ENCODE results near the gene ZNF423.

Gene ZNF423

DNA sequence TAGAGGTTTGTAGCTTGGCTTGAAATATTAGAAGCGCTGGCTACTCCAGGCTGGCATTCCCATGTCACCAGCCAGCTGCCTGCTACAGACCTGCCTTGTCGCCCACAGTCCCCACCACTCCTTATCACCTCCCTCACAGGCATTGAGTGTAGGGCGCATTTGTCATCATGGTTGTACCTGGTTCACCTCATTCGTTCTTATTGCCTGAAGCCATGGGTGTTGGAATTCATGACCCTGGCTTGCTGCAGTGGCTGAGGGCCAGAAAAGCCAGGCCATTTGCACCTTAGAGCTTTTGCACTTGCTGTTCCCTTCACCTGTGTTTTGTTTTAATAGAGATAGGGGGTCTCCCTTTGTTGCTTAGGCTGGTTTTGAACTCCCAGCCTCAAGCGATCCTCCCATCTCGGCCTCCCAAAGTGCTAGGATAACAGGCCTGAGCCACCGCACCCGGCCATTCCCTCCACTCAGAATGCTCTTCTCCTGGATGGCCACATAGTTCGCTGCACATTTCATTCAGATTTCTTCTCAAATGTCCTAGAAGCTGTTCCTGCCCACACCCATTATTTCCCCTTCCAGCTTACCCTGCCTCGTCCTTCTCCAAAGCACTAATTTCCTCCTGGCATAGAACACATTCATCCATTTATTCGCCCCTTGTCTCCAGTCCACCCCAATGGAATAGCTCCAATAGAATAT is 384.7 kb downstream of the ZNF423 start:
- no peak for DNase-seq (ENCODE audit: low spot score)

DNA sequence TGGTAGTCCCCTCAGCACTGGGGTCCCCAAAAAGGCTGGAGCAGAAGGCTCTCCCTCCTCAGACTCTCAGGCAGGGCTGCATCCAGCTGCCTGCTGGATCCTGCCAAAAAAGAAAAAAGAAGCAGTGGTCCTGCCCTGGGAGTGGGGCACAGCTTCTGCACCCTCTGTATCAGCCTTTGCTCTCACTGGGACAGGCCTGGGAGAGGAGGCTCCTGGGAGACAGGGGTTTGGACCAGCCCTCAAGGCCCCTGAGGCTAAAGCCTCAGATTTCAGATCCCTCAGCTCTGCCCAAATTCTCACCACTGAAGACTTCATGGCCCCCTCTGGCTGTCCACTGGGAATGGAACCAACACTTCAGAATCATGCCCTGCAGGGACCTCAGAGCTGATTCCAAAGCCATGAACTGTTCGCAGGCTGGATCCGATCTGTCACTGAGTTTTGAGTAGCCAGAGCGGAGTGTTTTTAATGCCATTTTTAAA is 385.4 kb downstream of the ZNF423 start:
- no peak for DNase-seq (ENCODE audit: low spot score)

DNA sequence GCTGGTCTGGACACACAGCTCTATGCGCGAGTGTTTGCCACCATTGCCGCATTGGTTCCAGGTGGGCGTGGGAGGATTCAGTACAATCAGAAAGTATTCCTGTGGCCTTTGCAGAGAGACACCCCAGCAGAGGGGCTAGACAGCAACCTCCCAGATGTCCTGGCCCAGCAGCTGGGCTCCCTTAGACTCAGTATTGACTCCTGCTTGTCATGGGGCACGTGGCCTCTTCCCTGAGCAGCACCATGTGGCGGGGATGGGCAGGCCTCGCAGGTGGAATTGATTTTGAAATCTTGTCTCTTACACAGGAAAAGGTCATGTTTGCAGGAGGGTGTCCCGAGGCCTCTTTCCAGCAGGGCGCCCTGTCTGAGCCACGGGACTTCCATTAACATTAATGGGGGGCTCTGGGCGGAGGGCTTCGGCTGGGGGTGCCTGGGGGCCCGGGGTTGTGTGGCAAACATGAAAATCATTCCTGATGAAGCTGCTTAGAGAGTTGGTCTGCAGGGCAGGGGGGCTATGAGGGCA is 385.9 kb downstream of the ZNF423 start:
- DNase-seq (ENCODE audit: low spot score) = no peak

DNA sequence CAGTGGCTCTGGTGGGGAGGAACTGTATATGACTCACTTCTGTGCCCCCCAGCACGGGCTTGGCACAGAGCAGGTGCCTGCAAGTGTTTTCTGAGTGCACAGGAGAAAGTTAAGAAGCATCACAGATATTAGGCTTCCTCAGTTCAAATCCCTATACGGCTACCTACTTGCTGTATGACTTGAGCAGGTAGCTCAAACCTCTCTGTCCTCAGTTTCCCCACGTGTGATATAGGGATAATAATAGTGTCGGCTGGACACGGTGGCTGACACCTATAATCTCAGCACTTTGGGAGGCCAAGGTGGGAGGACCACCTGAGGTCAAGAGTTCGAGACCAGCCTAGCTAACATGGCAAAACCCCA is 386.6 kb downstream of the ZNF423 start:
- no peak for DNase-seq (ENCODE audit: low spot score)

DNA sequence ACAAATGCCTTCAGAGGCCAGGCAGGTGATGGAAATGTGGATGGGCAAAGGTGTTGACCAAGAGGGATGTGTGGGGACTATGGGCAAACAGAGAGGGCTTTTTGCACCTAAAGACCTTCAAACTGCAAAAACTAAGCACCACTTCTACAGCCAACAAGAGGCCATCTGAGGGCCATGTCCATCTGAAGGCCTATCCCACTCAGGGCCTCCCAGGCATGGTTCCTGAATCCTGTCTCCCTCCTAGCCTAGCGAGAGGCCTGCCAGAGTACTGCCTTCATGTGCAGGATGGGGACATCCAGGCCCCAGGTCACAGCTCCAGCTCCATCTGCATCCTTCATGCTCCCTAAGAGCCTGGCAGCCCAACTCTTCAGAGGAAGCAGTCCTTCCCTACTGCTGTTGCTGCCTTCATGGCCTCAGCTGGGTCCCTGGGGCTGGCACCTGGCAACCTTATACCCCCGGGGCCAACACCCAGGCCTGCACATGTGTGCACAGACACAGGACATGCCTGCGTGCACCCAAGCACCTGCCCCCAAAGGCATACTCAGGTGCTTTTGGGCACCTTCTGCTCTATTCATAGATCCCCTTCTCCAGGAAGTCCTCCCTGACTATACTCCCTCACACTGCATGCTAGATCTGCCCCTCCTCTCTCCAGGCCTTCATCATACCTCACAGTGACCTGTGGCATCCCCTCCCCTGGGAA is 387.2 kb downstream of the ZNF423 start:
- no peak for DNase-seq (ENCODE audit: low spot score)

DNA sequence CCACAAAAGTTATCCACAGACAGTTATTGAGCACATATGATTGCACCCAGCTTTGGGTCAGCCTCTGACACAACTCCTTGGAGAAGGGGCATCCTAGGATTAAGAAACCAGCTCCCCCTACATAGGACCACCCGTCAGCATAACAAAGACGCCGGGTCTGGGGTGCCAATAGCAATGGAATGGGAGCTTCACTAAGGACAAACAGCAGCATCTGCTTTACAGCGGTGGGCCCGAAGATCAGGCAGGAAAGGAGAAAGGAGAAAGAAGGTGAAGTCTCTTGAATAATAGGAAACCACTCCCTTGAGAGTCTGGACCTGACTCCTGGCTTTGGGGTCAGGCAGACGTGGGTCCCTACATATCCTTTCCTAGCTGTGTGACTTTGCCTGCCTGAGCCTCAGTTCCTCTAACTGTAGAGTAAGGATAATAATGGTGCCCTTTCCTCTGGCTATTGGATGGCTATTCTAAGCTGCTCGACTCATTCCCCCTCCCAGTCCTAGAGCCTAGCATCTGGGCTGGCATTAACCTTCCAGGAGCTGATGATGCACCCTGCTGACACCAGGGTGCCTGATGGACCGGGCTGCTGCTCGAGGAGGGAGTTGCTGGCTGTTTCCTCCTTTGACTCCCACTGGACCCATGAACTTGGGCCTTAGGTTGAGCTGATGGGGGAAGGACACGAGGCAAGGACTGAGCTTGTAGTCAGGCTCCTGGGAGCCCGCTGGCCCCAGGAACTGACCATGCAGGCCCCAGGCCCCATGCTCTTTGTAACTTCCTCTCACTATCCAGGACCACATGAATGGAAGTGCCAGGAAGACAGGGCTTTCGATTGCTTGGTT is 388.2 kb downstream of the ZNF423 start:
- no peak for DNase-seq (ENCODE audit: low spot score)

DNA sequence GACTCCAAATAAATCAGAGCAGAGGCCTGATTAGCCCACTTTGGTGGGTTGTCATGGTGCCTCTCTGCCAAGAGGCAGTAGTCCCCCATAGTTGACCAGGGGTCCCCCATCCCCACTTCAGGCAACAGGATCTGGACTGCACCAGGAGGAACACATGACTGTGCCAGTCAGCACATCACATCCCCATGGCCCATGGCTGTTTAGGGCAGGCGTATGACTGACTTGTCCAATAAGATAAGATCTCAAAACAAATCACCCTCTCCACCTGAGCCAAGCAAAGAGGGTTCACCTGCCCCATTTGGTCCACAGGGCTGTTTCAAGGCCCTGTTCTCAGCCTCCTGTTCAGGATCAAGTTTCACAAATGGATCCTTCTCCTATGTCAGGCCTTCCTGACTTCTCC is 389.0 kb downstream of the ZNF423 start:
- no peak for DNase-seq (ENCODE audit: low spot score)

DNA sequence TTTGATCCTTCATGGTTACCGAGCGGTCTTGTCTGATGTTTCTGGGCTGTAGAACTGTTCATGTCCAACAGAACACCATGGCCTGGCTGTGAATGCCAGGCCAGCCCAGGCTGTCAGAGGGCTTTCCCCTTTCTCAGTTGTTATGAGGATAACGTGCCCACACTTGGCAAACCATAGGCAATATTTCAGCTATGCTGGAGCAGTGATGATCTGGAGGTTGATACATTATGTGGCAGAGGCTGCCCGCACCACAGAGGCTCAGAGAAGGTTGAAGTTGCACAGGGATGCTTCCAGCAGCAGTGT is 389.4 kb downstream of the ZNF423 start:
- DNase-seq (ENCODE audit: low spot score) = no peak

DNA sequence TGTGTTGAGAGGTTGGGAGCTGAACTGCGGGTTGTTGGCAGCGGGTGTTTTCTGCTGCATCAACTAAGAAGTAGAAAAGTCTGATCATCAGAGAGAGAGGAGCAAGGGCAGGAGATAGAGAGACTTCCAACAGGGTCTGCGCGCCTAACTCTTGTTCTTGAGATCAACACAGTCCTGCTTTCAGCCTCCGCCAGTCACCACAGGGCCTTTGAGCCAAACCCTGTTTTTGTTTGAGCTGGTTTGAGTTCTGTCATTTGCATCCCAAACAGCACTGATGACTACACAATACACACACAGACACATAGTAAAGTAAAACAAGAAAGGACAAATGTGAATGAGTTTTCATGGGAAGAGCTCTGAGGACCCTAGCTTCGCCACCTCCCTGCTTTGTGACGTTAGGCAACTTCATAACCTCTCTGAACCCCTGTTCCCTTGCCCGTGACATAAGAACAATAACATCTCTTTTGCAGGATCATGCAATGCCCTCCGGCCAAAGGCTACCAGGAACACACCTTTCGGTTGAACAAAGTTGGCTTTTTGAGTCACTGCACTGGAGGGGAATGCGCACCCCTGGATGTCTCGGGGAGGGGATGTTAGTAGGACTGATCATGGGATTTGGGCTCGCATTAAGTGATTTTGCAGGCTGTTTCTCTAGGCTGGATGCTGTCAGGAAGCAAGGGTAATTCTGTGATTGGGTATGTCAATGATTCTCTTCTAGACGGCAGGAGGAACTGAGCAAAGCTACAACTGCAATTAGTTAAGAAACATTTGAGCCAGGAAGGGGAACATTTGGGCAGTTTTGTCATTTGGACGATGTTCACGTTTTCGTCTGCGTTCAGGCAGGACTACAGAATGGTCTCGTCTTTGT is 390.0 kb downstream of the ZNF423 start:
- DNase-seq (ENCODE audit: low spot score) = no peak

DNA sequence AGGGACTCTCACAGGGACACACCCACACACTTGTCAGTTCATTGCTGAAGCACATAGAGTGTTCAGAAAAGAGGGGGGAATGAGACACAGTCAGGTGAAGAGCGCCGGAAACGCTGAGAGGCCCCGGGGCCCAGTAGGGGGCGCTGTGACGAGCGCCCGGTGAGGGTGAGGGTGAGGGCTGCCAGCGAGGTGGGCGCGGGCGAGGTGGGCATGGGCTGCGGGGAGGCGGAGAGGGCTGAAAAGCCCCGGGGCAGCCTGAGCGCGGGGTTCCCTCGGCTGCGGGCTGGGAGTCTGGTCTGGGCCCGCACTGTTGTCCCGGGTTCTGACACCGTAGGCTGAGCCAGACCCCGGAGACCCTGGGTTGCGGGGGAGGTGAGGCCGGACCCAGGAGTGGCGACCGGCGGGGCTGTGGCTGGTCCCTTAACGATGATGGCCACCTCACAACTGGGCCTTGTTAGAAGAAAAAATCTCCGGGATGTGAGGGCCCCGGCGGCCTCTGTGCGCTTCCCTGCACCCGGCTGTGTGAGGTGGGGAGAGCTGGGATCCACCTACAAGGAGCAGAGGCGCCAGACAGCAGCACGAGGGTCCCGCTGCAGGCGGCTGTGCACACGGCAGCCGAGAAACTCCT is 390.9 kb downstream of the ZNF423 start:
- no peak for DNase-seq (ENCODE audit: low spot score)

DNA sequence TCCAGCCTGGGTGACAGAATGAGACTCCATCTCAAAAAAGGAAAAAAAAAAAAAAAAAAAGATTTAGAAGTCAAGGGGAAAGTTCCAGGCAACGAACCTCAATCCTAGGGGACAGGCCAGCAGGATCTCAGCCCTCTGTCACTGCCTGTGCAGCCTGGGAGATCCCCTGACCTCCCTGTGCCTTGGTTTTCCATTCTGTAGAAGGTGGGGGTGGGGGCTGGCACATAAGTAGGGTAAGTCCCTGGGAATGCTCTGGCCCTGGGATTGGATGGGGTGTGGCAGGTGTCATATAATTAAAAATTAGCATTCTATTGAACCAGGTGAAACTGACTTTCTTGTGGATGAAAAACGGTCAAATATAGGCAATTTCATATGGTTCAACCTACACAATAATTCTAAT is 391.8 kb downstream of the ZNF423 start:
- DNase-seq (ENCODE audit: low spot score) = no peak

DNA sequence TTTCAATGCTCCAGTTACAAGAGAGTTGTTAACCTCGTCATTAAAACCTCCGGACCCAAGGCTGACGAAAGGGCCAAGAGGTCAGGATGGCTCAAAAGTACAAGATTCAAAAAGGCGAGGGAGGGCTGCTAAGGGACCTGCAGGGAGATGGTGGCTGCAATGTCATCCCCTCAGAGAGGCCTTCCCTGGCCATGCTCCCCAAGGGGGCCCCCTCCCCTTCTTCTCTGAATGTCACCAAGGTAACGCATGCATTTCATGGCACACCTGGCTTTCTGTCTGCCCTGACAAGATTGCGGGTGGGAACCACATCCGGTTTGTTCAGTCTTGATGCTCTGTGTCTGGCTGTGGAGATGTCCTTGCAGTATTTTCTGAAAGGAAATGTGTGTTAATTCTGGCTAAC is 392.4 kb downstream of the ZNF423 start:
- no peak for DNase-seq (ENCODE audit: low spot score)

DNA sequence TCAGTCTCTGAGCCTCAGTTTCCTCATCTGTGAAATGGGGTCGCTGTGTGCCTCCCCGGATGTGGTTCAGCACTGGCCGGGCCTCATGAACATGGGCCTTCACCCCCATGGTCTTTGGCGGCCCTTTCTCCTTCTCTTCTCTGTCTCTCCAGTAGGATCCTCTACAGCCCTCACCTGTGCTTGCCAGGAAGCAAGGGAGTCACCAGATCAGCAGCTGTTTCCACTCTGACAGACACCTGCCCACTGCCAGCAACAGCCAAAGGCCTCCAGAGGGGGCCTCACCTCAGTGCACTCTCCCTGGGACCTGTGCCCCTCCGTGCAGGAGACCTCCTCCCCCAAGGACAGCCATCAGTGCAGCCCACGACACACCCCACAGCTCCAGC is 392.9 kb downstream of the ZNF423 start:
- no peak for DNase-seq (ENCODE audit: low spot score)

DNA sequence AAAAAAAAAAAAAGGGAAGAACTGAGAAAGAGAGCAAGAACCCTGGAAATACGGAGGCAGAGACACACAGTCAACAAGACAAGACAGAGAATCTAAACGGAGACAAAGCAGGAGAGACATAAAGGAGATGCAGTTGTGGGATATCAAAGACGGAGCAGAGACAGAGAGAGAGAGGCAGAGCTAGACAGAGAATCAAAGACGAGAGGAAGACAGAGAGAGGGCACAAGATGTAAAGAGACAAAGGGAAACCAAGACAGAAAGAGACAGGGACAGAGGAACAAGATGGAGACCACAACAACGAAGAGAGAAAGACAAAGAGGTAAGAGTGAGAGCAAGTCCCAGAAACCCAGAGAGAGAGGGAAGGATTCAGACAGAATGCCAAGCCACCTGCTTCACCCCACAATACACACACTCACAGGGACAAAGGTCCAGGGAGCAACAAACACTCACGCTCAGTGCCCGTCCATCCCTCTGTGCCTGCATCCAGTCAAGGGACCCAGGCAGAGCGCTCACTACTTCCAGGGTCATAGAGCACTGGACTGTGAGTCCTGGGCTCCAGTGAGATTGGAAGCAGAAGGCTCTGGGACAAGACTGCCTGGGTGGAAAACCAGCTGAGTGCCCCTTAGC is 393.4 kb downstream of the ZNF423 start:
- no peak for DNase-seq (ENCODE audit: low spot score)

DNA sequence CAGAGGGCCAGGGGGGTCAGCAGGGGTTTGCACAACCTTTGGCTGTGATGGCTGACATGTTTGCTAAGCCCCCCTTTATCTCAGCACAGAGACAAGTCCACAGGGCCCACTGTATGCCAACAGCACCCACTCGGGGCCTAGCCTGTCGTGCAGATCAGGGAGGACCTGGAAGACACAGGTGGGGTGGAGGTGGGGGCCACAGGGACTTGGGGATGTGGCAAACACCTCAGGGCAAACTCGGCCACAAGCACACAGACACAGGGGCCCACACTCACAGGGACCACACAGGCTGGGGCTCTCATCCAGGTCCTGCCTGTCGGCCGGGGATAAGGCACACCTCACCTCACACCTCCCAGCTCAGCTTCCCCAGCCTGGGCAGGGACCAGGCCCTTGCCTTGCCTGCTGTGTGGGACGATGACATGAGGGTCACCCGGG is 394.4 kb downstream of the ZNF423 start:
- DNase-seq (ENCODE audit: low spot score) = no peak

DNA sequence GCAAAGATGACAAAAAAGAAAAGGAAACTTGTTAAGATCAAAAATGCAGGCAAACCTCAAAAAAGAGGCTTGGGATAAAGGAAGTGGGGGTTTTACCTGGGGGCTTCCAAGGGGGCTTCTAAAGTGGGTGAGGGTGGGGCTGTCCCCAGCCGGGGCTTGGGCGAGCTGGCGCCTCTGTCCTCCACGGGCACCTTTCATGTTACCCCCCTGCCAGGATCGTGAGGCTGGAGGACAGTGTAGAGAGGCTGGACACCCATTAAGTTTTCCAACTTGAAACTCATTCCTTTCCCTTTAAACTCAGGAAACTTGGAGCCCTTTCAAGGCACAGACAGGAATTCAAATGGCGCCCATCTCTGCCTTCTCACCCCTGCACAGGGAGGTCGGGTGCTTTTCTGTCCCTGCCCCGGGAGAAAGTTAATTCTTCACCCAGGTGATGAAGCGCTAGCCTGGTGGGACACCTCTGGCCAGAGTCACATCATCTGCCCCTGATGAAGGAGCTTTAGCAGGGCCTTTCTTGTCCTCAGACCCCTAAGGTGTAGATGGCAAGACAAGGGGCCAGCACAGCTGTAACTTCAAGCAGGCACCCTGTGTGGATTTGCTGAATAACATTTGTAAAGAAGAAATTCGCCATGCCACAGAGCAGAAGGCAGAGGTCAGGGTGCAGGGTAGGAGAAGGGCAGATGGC is 395.0 kb downstream of the ZNF423 start:
- DNase-seq (ENCODE audit: low spot score) = no peak

DNA sequence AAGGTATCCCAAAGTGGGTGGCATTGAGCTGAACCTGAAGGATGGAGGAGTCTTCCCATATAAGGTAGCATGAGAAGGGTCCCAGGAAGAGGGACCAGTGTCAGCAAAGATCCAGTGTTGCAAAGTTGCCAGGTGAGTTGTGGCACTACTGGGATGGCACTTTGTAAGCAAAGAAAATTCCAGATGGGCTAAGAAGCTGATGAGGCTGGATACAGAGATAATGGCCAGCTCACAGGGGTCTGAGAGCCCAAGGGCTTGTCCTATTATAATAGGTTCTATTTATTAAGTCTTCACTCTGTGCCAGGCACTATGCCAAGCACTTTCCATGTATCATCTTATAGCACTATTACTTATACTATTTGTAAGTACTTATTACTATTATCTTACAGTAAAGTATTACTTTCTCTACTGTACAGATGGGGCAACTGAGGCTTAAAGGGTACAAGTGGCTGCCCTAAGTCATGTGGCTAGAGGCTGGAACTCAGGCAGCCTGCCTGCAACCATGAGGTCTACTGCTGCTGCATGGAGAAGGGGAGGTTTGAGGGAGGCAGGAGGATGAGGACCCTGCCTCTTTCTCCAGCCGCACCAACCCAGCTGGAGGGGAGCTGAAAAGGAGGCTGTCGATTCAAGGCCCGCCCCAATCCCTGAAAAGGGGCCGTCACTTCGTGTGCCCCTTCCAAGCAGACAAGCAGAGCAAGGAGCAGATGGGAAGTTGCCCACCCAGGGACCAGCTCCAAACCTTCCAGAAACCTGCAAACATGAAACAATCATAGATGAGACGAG is 395.8 kb downstream of the ZNF423 start:
- no peak for DNase-seq (ENCODE audit: low spot score)

DNA sequence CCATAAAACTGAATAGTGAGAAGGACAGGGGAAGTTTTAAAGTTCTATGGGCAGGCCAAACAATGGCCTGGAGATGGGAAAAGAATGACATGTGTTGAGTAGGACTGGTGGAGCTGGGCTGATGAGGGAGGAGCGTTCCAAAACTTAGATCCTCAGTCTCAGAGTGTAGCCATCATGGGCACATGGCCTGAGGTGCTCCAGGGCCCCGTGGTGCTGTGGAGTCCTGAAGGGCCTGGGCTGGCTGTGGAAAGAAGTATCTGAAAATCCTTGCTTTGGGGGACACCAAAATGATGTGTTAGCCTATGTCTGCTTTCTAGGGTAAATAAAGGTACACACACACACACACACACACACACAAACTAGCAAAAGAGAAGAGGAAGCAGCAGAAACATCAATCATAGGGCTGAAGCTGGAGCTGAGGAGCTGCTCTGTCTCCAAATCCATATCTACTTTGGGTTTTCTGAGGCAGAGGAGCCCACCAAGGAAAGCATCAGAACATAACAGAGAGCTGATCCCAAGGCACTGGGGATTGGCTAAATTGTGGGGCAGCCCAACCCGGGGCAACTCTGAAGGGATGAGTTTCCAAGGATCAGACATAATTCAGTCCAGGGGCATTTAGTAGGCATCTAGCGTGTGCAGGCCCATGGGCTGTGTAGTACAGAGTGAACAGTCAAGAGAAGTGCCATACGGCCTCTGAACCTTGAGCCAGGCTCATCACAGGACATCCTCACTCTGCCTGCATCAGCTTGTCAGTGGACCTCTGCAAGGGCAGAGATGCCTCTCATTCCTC is 397.1 kb downstream of the ZNF423 start:
- no peak for DNase-seq (ENCODE audit: low spot score)

DNA sequence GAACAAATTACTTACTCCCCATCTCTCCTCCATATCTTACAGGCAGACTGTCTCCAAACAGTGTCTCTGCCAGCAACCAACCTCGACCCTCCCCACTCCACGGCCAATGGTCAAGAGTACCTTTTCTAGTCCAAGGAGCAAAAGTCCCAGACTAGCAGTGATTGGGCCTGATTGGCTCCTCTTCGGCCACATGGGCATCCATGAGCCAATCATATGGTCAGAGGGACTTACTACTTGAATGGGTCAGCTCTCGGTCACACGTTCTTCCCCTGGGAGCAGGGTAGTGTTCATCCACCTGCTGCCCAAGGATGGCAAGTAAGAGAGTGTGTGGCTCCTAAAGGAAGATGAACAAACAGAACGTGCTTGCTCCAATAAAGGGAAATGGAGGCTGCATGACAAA is 397.7 kb downstream of the ZNF423 start:
- DNase-seq (ENCODE audit: low spot score) = no peak
